Jurkat, Clone E6-1 (cell line): ENCODE measurements around the gene SPDYE4.

Source experiments
- DNase-seq: peaks from one replicate; pipeline ENCODE4 v3.0.0-alpha.2; 2011; ENCODE audit warnings: low read depth, low spot score
- H3K4me3 ChIP-seq: 2 replicates; pipeline ENCODE4 v1.5.1; 2011; ENCODE audit warnings: mild to moderate bottlenecking, low read length, control low read depth, moderate library complexity

SPDYE4 gene

GRCh38 chr17:8719291-8720246 lies 38.8 kb downstream of the SPDYE4 start:
- no peak overlapping the region for H3K4me3 ChIP-seq
- DNase-seq: no peak

- no peak for DNase-seq
- H3K4me3 ChIP-seq: no peak overlapping the region
These were observed 40.3 kb downstream of the SPDYE4 start for GRCh38 chr17:8718001-8718563.

GRCh38 chr17:8713878-8714277 lies 44.5 kb downstream of the SPDYE4 start:
- DNase-seq: no peak
- H3K4me3 ChIP-seq: no peak overlapping the region

- no peak overlapping the region for H3K4me3 ChIP-seq
- no peak for DNase-seq
These were observed 45.0 kb downstream of the SPDYE4 start for GRCh38 chr17:8713315-8713714.

GRCh38 chr17:8712698-8713097 lies 45.6 kb downstream of the SPDYE4 start:
- no peak for DNase-seq

GRCh38 chr17:8711291-8711690 lies 47.1 kb downstream of the SPDYE4 start:
- H3K4me3 ChIP-seq: no peak overlapping the region
- no peak for DNase-seq

More at GRCh38 chr17:8712698-8713097, 45.6 kb downstream of the SPDYE4 start:
- no peak overlapping the region for H3K4me3 ChIP-seq

GRCh38 chr17:8710813-8711212 lies 47.5 kb downstream of the SPDYE4 start:
- no peak for DNase-seq
- no peak overlapping the region for H3K4me3 ChIP-seq

- no peak for DNase-seq
- H3K4me3 ChIP-seq: no peak overlapping the region
These were observed 49.3 kb downstream of the SPDYE4 start for GRCh38 chr17:8709006-8709405.

GRCh38 chr17:8708025-8708461 lies 50.3 kb downstream of the SPDYE4 start:
- DNase-seq: no peak
- no peak overlapping the region for H3K4me3 ChIP-seq

- no peak overlapping the region for H3K4me3 ChIP-seq
- no peak for DNase-seq
These were observed 50.9 kb downstream of the SPDYE4 start for GRCh38 chr17:8707332-8708024.

- DNase-seq: no peak
- no peak overlapping the region for H3K4me3 ChIP-seq
These were observed 51.9 kb downstream of the SPDYE4 start for GRCh38 chr17:8706431-8706830.

- no peak for DNase-seq
- no peak overlapping the region for H3K4me3 ChIP-seq
These were observed 52.9 kb downstream of the SPDYE4 start for GRCh38 chr17:8705427-8705826.

- H3K4me3 ChIP-seq: no peak overlapping the region
These were observed 55.3 kb downstream of the SPDYE4 start for GRCh38 chr17:8703001-8703400.

GRCh38 chr17:8701754-8702153 lies 56.6 kb downstream of the SPDYE4 start:
- no peak for DNase-seq
- H3K4me3 ChIP-seq: no peak overlapping the region

More at GRCh38 chr17:8703001-8703400, 55.3 kb downstream of the SPDYE4 start:
- no peak for DNase-seq

GRCh38 chr17:8701221-8701620 lies 57.1 kb downstream of the SPDYE4 start:
- no peak for DNase-seq
- no peak overlapping the region for H3K4me3 ChIP-seq
